ENCODE results near the gene RANGRF.
A peak's percentile ranks its signal among the peaks of the same experiment; 100 is the strongest.

Gene RANGRF

DNA sequence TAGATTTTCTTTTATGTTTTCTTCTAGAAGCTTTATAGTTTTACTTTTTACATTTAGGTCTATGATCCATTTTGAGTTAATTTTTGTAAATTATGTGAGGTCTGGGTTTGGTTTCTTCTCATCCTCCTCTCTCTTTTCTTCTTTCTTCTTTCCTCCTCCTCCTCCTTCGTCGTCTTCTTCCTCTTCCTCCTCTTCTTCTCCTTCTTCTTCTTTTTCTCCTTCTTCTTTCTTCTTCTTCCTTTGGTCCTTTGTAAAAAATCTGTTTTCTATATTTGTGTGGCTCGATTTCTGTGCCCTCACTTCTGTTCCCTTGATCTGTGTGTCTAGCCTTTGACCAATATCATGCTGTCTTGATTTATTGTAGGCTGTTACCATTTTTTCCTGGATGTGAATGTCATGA, 11.8 kb downstream of the RANGRF start:
- Histone ChIP-seq H3K27me3 (ENCODE audit: insufficient read depth, low read length) (no peaks in the 10 kb centered on the region), H3K4me3 (ENCODE audit: low read length) (no peak overlapping the region), H3K9ac (ENCODE audit: low read depth, low read length) (no peak overlapping the region)

DNA sequence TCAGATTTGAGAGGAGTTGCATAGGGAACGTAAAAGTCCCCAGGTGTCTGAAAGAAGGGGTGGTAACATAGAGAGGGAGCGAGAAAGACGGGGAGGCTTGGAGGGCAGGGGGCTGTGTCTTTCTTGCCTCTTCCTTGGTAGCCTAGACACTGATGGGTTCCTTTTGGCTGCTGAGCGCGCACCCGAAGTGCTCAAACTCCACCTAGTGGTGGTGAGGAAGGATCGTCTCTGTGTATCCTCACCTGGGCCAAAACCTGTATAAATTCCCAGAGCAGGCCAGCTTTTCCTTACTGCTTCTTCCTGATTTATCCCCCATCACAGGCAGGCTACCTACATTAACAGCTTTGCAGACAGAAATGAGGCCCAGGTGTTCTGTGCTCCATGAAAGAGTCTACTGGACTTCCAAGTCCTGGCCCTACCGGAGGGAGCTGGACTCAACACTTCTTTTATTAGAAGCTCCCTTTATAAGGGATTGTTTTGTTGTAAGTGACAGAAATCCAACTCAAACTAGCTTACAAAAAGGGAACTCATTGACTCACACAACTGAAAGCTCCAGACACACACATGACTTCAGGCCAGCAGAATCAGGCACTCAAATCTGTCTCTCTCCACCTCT, 12.3 kb downstream of the RANGRF start:
- Histone ChIP-seq H3K27ac (ENCODE audit: low read length) (no peak overlapping the region), H3K9ac (ENCODE audit: low read depth, low read length) (no peak overlapping the region), H3K4me1 (ENCODE audit: insufficient read depth, low read length) (no peaks in the 10 kb centered on the region), H3K4me3 (ENCODE audit: low read length) (no peak overlapping the region), H3K9me3 (ENCODE audit: insufficient read depth, low read depth, low read length) (no peaks in the 10 kb centered on the region), H3K36me3 (ENCODE audit: insufficient read depth, low read depth, low read length) (no peaks in the 10 kb centered on the region), H3K27me3 (ENCODE audit: insufficient read depth, low read length) (no peaks in the 10 kb centered on the region)

More for the DNA sequence above, 11.8 kb downstream of the RANGRF start:
- H3K4me1 ChIP-seq (ENCODE audit: insufficient read depth, low read length) = no peaks in the 10 kb centered on the region
- H3K27ac ChIP-seq (ENCODE audit: low read length) = no peak overlapping the region
- H3K36me3 ChIP-seq (ENCODE audit: insufficient read depth, low read depth, low read length) = no peaks in the 10 kb centered on the region
- no peaks in the 10 kb centered on the region for H3K9me3 ChIP-seq (ENCODE audit: insufficient read depth, low read depth, low read length)

DNA sequence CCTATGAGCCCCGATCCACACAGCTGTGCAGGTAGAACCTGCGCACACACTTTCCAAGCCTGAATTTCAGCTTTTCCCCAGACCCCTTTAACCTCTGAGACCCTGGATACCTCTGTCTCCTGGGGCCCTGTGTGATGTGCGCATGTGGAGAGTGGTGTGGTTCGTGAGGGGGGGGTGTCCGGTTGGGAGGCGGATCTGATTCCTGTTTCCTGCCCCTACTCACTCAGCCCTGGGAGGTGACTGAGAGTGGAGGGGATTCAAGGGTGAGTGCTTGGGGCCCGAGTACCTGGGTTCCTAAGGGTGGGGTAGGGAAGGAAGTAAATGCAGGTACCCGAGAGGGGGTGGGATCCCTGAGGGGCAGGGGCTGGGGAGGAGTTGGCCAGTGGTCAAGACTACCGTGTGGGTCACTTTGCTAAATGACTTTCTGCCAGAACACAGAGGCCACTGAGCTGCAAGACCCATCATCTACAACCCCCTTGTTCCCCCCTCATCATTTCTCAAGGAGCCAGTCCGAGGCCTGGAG, 22.2 kb downstream of the RANGRF start:
- no peak overlapping the region for H3K9ac ChIP-seq (ENCODE audit: low read depth, low read length)
- no peak overlapping the region for H3K4me3 ChIP-seq (ENCODE audit: low read length)
- peaks cover 3% of the 10 kb centered on the region; the same call in 1 of the 2 replicates for H3K4me1 ChIP-seq (ENCODE audit: insufficient read depth, low read length)
- no peak overlapping the region for H3K27ac ChIP-seq (ENCODE audit: low read length)
- H3K27me3 ChIP-seq (ENCODE audit: insufficient read depth, low read length) = peaks cover 23% of the 10 kb centered on the region
- no peaks in the 10 kb centered on the region for H3K9me3 ChIP-seq (ENCODE audit: insufficient read depth, low read depth, low read length)
- H3K36me3 ChIP-seq (ENCODE audit: insufficient read depth, low read depth, low read length) = no peaks in the 10 kb centered on the region

- H3K9ac ChIP-seq (ENCODE audit: low read depth, low read length) = no peak overlapping the region
- H3K27me3 ChIP-seq (ENCODE audit: insufficient read depth, low read length) = peaks cover 29% of the 10 kb centered on the region
- H3K4me3 ChIP-seq (ENCODE audit: low read length) = no peak overlapping the region
These were observed 22.8 kb downstream of the RANGRF start for GRCh38 chr17:8311131-8311790.

DNA sequence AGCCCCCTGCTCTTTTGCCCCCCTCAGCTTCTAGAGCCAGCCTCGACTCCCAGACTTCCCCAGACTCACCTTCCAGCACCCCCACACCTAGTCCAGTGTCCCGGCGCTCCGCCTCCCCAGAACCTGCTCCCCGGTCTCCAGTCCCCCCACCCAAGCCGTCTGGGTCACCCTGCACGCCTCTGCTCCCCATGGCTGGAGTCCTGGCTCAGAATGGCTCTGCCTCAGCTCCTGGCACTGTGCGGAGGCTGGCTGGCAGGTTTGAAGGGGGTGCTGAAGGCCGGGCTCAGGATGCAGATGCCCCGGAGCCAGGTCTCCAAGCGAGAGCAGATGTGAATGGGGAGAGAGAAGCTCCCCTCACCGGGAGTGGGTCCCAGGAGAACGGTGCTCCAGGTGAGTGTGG, 23.8 kb downstream of the RANGRF start:
- H3K9ac ChIP-seq (ENCODE audit: low read depth, low read length) = no peak overlapping the region

More at GRCh38 chr17:8311131-8311790, 22.8 kb downstream of the RANGRF start:
- Histone ChIP-seq H3K27ac (ENCODE audit: low read length) (no peak overlapping the region), H3K36me3 (ENCODE audit: insufficient read depth, low read depth, low read length) (no peaks in the 10 kb centered on the region), H3K9me3 (ENCODE audit: insufficient read depth, low read depth, low read length) (no peaks in the 10 kb centered on the region), H3K4me1 (ENCODE audit: insufficient read depth, low read length) (peaks cover 3% of the 10 kb centered on the region; the same call in 1 of the 2 replicates)

DNA sequence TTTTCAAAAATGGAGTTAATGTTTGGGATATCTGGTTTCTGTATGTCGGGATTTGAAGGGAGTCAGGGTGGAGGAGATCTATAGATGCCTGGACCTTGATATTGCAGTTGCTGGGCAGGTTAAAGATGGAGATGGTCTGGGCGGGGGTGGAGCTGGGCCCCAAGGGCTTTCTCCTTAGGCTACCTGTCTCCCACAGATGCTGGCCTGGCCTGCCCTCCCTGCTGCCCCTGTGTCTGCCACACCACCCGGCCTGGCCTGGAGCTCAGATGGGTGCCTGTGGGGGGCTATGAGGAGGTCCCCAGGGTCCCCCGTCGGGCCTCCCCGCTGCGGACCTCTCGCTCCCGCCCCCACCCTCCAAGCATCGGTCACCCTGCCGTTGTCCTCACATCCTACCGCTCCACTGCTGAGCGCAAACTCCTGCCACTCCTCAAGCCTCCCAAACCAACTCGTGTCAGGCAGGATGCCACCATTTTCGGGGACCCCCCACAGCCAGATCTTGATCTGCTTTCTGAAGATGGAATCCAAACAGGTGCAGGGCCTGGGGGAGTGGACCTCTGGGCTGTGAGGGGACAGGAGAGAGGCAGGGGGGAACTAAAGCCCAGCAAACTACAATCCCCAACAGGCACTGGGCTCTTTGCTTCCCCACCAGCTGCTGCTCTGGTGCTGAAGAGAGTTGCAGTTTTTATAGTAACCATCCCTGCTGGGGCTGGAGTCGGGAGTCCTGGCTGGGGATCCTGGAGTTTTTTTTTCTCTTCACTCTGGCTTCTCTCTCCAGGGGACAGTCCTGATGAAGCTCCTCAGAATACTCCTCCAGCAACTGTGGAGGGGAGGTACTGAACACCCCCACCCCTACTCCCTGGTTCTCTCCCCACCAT, 24.5 kb downstream of the RANGRF start:
- H3K27me3 ChIP-seq (ENCODE audit: insufficient read depth, low read length) = peaks cover 42% of the 10 kb centered on the region
- H3K9me3 ChIP-seq (ENCODE audit: insufficient read depth, low read depth, low read length) = no peaks in the 10 kb centered on the region
- no peak overlapping the region for H3K4me3 ChIP-seq (ENCODE audit: low read length)
- H3K36me3 ChIP-seq (ENCODE audit: insufficient read depth, low read depth, low read length) = no peaks in the 10 kb centered on the region
- no peak overlapping the region for H3K27ac ChIP-seq (ENCODE audit: low read length)
- no peak overlapping the region for H3K9ac ChIP-seq (ENCODE audit: low read depth, low read length)
- peaks cover 3% of the 10 kb centered on the region; the same call in 1 of the 2 replicates for H3K4me1 ChIP-seq (ENCODE audit: insufficient read depth, low read length)

More for the DNA sequence above, 23.8 kb downstream of the RANGRF start:
- Histone ChIP-seq H3K4me3 (ENCODE audit: low read length) (no peak overlapping the region), H3K9me3 (ENCODE audit: insufficient read depth, low read depth, low read length) (no peaks in the 10 kb centered on the region), H3K27me3 (ENCODE audit: insufficient read depth, low read length) (peaks cover 39% of the 10 kb centered on the region), H3K27ac (ENCODE audit: low read length) (no peak overlapping the region), H3K4me1 (ENCODE audit: insufficient read depth, low read length) (peaks cover 3% of the 10 kb centered on the region; the same call in 1 of the 2 replicates), H3K36me3 (ENCODE audit: insufficient read depth, low read depth, low read length) (no peaks in the 10 kb centered on the region)

DNA sequence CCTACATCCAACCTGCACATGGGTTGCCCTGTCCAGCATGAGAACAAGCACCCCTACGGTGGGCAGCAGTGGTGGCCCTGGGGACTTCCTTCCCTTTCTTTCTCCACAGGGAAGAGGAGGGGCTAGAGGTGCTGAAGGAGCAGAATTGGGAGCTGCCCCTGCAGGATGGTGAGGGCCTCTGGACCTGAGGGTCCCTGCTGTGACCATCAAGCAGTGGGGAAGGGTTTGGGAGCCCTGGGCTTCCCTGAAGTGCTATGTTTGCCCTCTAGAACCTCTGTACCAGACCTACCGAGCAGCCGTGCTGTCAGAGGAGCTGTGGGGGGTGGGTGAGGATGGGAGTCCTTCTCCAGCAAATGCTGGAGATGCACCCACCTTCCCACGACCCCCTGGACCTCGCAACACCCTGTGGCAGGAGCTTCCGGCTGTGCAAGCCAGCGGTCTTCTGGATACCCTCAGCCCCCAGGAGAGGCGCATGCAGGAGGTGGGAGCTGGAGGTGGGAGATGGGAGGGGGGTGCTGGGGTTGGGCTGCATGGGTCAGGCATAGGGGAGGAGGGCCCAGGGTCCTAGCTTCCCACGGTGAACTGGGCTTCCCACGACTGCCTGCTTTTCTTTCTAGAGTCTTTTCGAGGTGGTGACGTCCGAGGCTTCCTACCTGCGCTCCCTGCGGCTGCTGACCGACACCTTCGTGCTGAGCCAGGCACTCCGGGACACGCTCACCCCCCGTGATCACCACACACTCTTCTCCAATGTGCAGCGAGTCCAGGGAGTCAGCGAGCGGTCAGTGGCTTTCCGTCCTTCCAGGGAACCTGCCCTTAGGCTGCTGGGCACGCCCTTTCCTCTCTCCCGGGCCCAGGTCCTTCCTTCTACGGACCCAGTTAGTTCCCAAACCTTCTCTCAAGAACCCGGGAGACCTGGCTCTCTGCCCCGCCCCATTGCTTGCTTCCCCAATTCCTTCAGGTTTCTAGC, 26.6 kb downstream of the RANGRF start:
- Histone ChIP-seq H3K9ac (ENCODE audit: low read depth, low read length) (peak overlapping the region; percentile 47; the same call in 1 of the 2 replicates), H3K9me3 (ENCODE audit: insufficient read depth, low read depth, low read length) (no peaks in the 10 kb centered on the region), H3K36me3 (ENCODE audit: insufficient read depth, low read depth, low read length) (no peaks in the 10 kb centered on the region), H3K27me3 (ENCODE audit: insufficient read depth, low read length) (peaks cover 42% of the 10 kb centered on the region), H3K4me3 (ENCODE audit: low read length) (peak overlapping the region; percentile 85), H3K27ac (ENCODE audit: low read length) (no peak overlapping the region), H3K4me1 (ENCODE audit: insufficient read depth, low read length) (peaks cover 3% of the 10 kb centered on the region; the same call in 1 of the 2 replicates)

- Histone ChIP-seq H3K4me1 (ENCODE audit: insufficient read depth, low read length) (peaks cover 3% of the 10 kb centered on the region; the same call in 1 of the 2 replicates), H3K9me3 (ENCODE audit: insufficient read depth, low read depth, low read length) (no peaks in the 10 kb centered on the region), H3K27me3 (ENCODE audit: insufficient read depth, low read length) (peaks cover 42% of the 10 kb centered on the region), H3K27ac (ENCODE audit: low read length) (no peak overlapping the region), H3K4me3 (ENCODE audit: low read length) (peak overlapping the region; percentile 85), H3K9ac (ENCODE audit: low read depth, low read length) (peak overlapping the region; percentile 47; the same call in 1 of the 2 replicates), H3K36me3 (ENCODE audit: insufficient read depth, low read depth, low read length) (no peaks in the 10 kb centered on the region)
These were observed 27.3 kb downstream of the RANGRF start for GRCh38 chr17:8315764-8316217.

- H3K9me3 ChIP-seq (ENCODE audit: insufficient read depth, low read depth, low read length) = no peaks in the 10 kb centered on the region
- H3K4me1 ChIP-seq (ENCODE audit: insufficient read depth, low read length) = peaks cover 3% of the 10 kb centered on the region; the same call in 1 of the 2 replicates
- H3K36me3 ChIP-seq (ENCODE audit: insufficient read depth, low read depth, low read length) = no peaks in the 10 kb centered on the region
- no peak overlapping the region for H3K27ac ChIP-seq (ENCODE audit: low read length)
- H3K27me3 ChIP-seq (ENCODE audit: insufficient read depth, low read length) = peaks cover 42% of the 10 kb centered on the region
- no peak overlapping the region for H3K9ac ChIP-seq (ENCODE audit: low read depth, low read length)
- H3K4me3 ChIP-seq (ENCODE audit: low read length) = no peak overlapping the region
These were observed 29.8 kb downstream of the RANGRF start for GRCh38 chr17:8318010-8318935.

DNA sequence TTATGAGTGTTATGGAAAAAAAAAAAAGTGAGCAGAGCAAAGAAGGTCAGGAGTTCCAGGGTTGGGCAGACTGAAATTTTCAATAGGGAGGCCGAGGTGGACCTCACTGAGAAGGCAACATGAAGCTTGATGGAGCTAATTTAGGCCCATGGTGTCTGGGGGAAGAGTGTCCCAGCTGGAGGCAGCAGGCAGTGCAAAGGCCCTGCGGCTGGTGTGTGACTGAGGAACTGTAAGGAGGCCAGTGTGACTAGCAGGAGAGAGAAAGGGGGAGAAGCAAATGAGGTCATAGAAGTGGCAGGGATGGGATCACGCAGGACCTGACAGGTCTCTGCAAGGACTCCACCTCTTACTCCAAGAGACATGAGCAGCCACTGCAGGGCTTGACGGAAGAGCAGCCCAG, 31.8 kb downstream of the RANGRF start:
- Histone ChIP-seq H3K9me3 (ENCODE audit: insufficient read depth, low read depth, low read length) (no peaks in the 10 kb centered on the region), H3K27me3 (ENCODE audit: insufficient read depth, low read length) (peaks cover 33% of the 10 kb centered on the region), H3K36me3 (ENCODE audit: insufficient read depth, low read depth, low read length) (no peaks in the 10 kb centered on the region), H3K4me3 (ENCODE audit: low read length) (no peak overlapping the region), H3K9ac (ENCODE audit: low read depth, low read length) (no peak overlapping the region), H3K27ac (ENCODE audit: low read length) (no peak overlapping the region), H3K4me1 (ENCODE audit: insufficient read depth, low read length) (no peaks in the 10 kb centered on the region)
